Lower lobe of right lung (tissue), 2 donors: ENCODE results near the gene CAMKK2. TPM values are rescaled to one million over a fixed set of nuclear protein-coding genes. Genes with fewer than 3 reads are reported as not detected.

Source experiments
- ATAC-seq, 2 donors: fragments of 200-7000 bp; cut with Tn5 transposase; one replicate each; pipeline ENCODE4 v1.9.1; 2020 to 2022; ENCODE audit warnings: mild to moderate bottlenecking in 2 of 2, moderate library complexity in 2 of 2
- DNase-seq: peaks from one replicate; pipeline ENCODE4 v3.0.0-alpha.2; 2020
- H3K27ac ChIP-seq: fragments of 200-600 bp; one replicate; pipeline ENCODE4 v1.8.0; 2022
- H3K27me3 ChIP-seq: fragments of 200-600 bp; one replicate; pipeline ENCODE4 v1.8.0; 2022; ENCODE audit warnings: low read depth
- H3K36me3 ChIP-seq: fragments of 200-600 bp; one replicate; pipeline ENCODE4 v1.8.0; 2022; ENCODE audit warnings: mild to moderate bottlenecking
- H3K4me1 ChIP-seq: fragments of 200-600 bp; one replicate; pipeline ENCODE4 v1.8.0; 2022
- H3K4me3 ChIP-seq: fragments of 200-600 bp; one replicate; pipeline ENCODE4 v1.8.0; 2022; ENCODE audit warnings: mild to moderate bottlenecking
- H3K9me3 ChIP-seq: fragments of 200-600 bp; one replicate; pipeline ENCODE4 v1.8.0; 2022
- CTCF ChIP-seq: fragments of 200-600 bp; IDR thresholded peaks from one replicate; pipeline ENCODE4 v1.8.0; 2022; ENCODE audit warnings: antibody characterized with exemption, mild to moderate bottlenecking
- intact Hi-C: fragments of 100-400 bp; cut with DNase I; formaldehyde crosslinking; loops from one replicate; pipeline ENCODE4 v1.11.0; 2022
- total RNA-seq: library from RNA; stranded (reverse); fragmentation: NEBNext Ultra II Directional; extraction: Animal tissue kit (Norgen Biotek cat#: 25700); gene quantifications from one replicate; pipeline ENCODE4 v1.2.1, GENCODE V29; 2021
- donor health status: DM: no; HTN: yes; CAD: no; lungs with severe emphysema.

The CAMKK2 gene
- total RNA-seq, 1 donor from 2014 or later: 40.4 TPM

GRCh38 chr12:121333747-121334146 lies 37.2 kb upstream of the CAMKK2 start:
- H3K9me3 ChIP-seq: no peaks in the 10 kb centered on the region
- ATAC-seq: no peak

GRCh38 chr12:121331248-121331647 lies 34.7 kb upstream of the CAMKK2 start:
- peaks cover 96% of the 10 kb centered on the region for H3K36me3 ChIP-seq
- H3K27me3 ChIP-seq: no peaks in the 10 kb centered on the region
- peaks cover 8% of the 10 kb centered on the region for H3K4me1 ChIP-seq
- no peak overlapping the region for H3K27ac ChIP-seq
- ATAC-seq (no peak), DNase-seq (no peak)
- H3K9me3 ChIP-seq: no peaks in the 10 kb centered on the region
- no peak overlapping the region for H3K4me3 ChIP-seq
- intact Hi-C loops: no loop called here
- no peak for TF ChIP-seq CTCF

More at GRCh38 chr12:121333747-121334146, 37.2 kb upstream of the CAMKK2 start:
- Histone ChIP-seq H3K27ac (no peak overlapping the region), H3K36me3 (peaks cover 92% of the 10 kb centered on the region), H3K27me3 (no peaks in the 10 kb centered on the region), H3K4me1 (no peaks in the 10 kb centered on the region), H3K4me3 (no peak overlapping the region)
- no peak for DNase-seq
- no peak for TF ChIP-seq CTCF
- intact Hi-C loops: no loop called here

- TF ChIP-seq CTCF: no peak
- Histone ChIP-seq H3K27me3 (no peaks in the 10 kb centered on the region), H3K9me3 (no peaks in the 10 kb centered on the region), H3K27ac (no peak overlapping the region), H3K4me1 (peaks cover 13% of the 10 kb centered on the region), H3K4me3 (no peak overlapping the region), H3K36me3 (peaks cover 96% of the 10 kb centered on the region)
- no peak for DNase-seq
- intact Hi-C loops: no loop called here
- ATAC-seq: no peak
These were observed 34.2 kb upstream of the CAMKK2 start for GRCh38 chr12:121330692-121331091.

GRCh38 chr12:121330195-121330594 lies 33.7 kb upstream of the CAMKK2 start:
- no peak overlapping the region for H3K27ac ChIP-seq
- H3K4me1 ChIP-seq: peaks cover 15% of the 10 kb centered on the region
- ATAC-seq (no peak), DNase-seq (no peak)
- no peaks in the 10 kb centered on the region for H3K27me3 ChIP-seq
- peaks cover 96% of the 10 kb centered on the region for H3K36me3 ChIP-seq
- intact Hi-C loops: no loop called here
- TF ChIP-seq CTCF: no peak
- H3K4me3 ChIP-seq: no peak overlapping the region
- H3K9me3 ChIP-seq: no peaks in the 10 kb centered on the region

GRCh38 chr12:121328620-121329019 lies 32.1 kb upstream of the CAMKK2 start:
- Histone ChIP-seq H3K27ac (no peak overlapping the region), H3K4me1 (peaks cover 15% of the 10 kb centered on the region), H3K27me3 (no peaks in the 10 kb centered on the region), H3K36me3 (peaks cover 100% of the 10 kb centered on the region), H3K4me3 (no peak overlapping the region), H3K9me3 (no peaks in the 10 kb centered on the region)
- DNase-seq (no peak), ATAC-seq (no peak)
- TF ChIP-seq CTCF: no peak
- intact Hi-C loops: no loop called here
